Esophagus squamous epithelium (tissue), 5 donors: ENCODE results near the gene DBNL. TPM values are rescaled to one million over a fixed set of nuclear protein-coding genes. Genes with fewer than 3 reads are reported as not detected.

ENCODE experiments used
- DNase-seq: peaks from one replicate; lab custom pipeline; 2025; lab: John Stamatoyannopoulos, UW
- H3K27ac ChIP-seq, 4 donors: fragments of 200-600 bp; sonication (generic); one replicate each; pipeline ENCODE4 v1.5.1; 2016 to 2019; ENCODE audit warnings: mild to moderate bottlenecking in 1 of 4
- H3K27me3 ChIP-seq, 4 donors: fragments of 200-600 bp; sonication (generic); 1 replicate in 3 of 4; 2 replicates in 1 of 4; pipeline versions ENCODE4 v1.5.1 to v1.6.0; 2017 to 2021; ENCODE audit warnings: antibody characterized with exemption in 1 of 4
- H3K36me3 ChIP-seq, 3 donors: fragments of 200-600 bp; sonication (generic); one replicate each; pipeline ENCODE4 v1.5.1; 2016 to 2019
- H3K4me1 ChIP-seq, 3 donors: fragments of 200-600 bp; sonication (generic); one replicate each; pipeline ENCODE4 v1.5.1; 2017 to 2019
- H3K4me3 ChIP-seq, 4 donors: fragments of 200-600 bp; sonication (generic); 1 replicate in 3 of 4; 2 replicates in 1 of 4; pipeline ENCODE4 v1.5.1; 2016 to 2019; ENCODE audit warnings: mild to moderate bottlenecking in 2 of 4, moderate library complexity in 1 of 4
- H3K9me3 ChIP-seq, 3 donors: fragments of 200-600 bp; sonication (generic); one replicate each; pipeline ENCODE4 v1.5.1; 2016 to 2019
- CTCF ChIP-seq, 6 experiments: fragments of 450-650 bp in 4 of 6; fragments of 200-600 bp in 2 of 6; sonication (generic) in 2 of 6; IDR thresholded peaks; one replicate each; pipeline ENCODE4 v1.5.1; 2016 to 2019; ENCODE audit warnings: antibody characterized with exemption in 6 of 6, mild to moderate bottlenecking in 4 of 6, moderate library complexity in 4 of 6
- POLR2A ChIP-seq, 4 donors: fragments of 450-650 bp; IDR thresholded peaks; one replicate each; pipeline ENCODE4 v1.6.1; 2017; ENCODE audit warnings: antibody characterized with exemption in 4 of 4, mild to moderate bottlenecking in 4 of 4, moderate library complexity in 3 of 4
- WGBS, 2 donors: methylation state at CpG; one replicate each; pipeline ENCODE4 v1.1.5; 2018; 5-methylcytosine and 5-hydroxymethylcytosine counted together
- intact Hi-C: fragments of 100-400 bp; cut with DNase I; formaldehyde crosslinking; loops from one replicate; pipeline ENCODE4 v1.15.0; 2022
- total RNA-seq, 4 donors: library from RNA; depleted of rRNA; stranded (reverse); fragments of >200 nt; gene quantifications; one replicate each; pipeline ENCODE4 v1.1.0, GENCODE V29; 2016
- donor health status: DM: yes; HTN: yes; CAD: no.

Gene DBNL
- total RNA-seq, 4 donors from 2014 or later = 185 to 337 (median 225) TPM

DNA sequence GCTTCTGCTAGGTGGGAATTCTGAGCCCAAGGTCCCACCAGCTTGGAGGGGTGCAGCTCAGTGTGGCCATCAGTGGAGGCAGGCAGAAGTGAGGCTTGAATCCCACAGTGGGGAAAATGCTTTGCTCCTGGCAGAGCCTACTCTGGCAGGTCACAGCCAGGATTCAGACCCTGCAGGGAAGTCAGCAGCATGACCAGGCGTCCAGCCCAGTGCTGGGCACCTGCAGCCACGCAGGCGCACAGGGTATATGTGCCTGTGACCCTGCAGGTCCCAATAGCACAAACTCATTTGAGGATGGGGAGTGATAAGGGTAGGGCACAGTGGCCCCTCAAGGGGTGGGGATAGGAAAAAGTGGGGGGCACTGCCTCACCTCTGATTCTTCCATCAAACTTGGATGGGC, 51.3 kb downstream of the DBNL start:
- H3K9me3 ChIP-seq = no peaks in the 10 kb centered on the region
- no peak overlapping the region for H3K4me3 ChIP-seq
- WGBS, 2 donors = 92% methylated on average over 3 of the region's 3 CpGs; no CpG with 5 or more reads in 1 of the 2 donors

GRCh38 chr7:44096326-44096881, 51.9 kb downstream of the DBNL start:
- Histone ChIP-seq H3K9me3 (no peaks in the 10 kb centered on the region), H3K4me3 (no peak overlapping the region), H3K27me3 (no peaks in the 10 kb centered on the region), H3K36me3 (no peaks in the 10 kb centered on the region), H3K4me1 (peaks cover 0 to 30% (median 10%) of the 10 kb centered on the region in 3 donors), H3K27ac (no peak overlapping the region)
- intact Hi-C loops = no loop called here
- WGBS, 2 donors = 77 to 81% methylated on average over 6 of the region's 8 CpGs
- TF ChIP-seq CTCF (IDR thresholded peaks at IDR 0.05) (no peak), POLR2A (IDR thresholded peaks at IDR 0.05) (no peak)
- no peak for DNase-seq

More for the DNA sequence above, 51.3 kb downstream of the DBNL start:
- no peak for DNase-seq
- Histone ChIP-seq H3K27me3 (no peaks in the 10 kb centered on the region), H3K36me3 (no peaks in the 10 kb centered on the region), H3K4me1 (peaks cover 0 to 27% (median 4%) of the 10 kb centered on the region in 3 donors), H3K27ac (peak overlapping the region in 1 of 4 donors; percentile 21)
- TF ChIP-seq CTCF (IDR thresholded peaks at IDR 0.05) (no peak), POLR2A (IDR thresholded peaks at IDR 0.05) (no peak)
- intact Hi-C loops = no loop called here

- Histone ChIP-seq H3K27ac (no peak overlapping the region), H3K27me3 (no peaks in the 10 kb centered on the region), H3K4me3 (no peak overlapping the region), H3K4me1 (peaks cover 5 to 39% (median 19%) of the 10 kb centered on the region in 3 donors), H3K36me3 (no peaks in the 10 kb centered on the region), H3K9me3 (no peaks in the 10 kb centered on the region)
- no peak for TF ChIP-seq CTCF (IDR thresholded peaks at IDR 0.05)
- TF ChIP-seq POLR2A (IDR thresholded peaks at IDR 0.05) = no peak
- DNase-seq = no peak
- intact Hi-C loops = no loop called here
- WGBS, 2 donors = 81 to 82% methylated on average over 8 to 9 of the region's 9 CpGs
Observed at GRCh38 chr7:44097064-44097932, 52.8 kb downstream of the DBNL start.

DNA sequence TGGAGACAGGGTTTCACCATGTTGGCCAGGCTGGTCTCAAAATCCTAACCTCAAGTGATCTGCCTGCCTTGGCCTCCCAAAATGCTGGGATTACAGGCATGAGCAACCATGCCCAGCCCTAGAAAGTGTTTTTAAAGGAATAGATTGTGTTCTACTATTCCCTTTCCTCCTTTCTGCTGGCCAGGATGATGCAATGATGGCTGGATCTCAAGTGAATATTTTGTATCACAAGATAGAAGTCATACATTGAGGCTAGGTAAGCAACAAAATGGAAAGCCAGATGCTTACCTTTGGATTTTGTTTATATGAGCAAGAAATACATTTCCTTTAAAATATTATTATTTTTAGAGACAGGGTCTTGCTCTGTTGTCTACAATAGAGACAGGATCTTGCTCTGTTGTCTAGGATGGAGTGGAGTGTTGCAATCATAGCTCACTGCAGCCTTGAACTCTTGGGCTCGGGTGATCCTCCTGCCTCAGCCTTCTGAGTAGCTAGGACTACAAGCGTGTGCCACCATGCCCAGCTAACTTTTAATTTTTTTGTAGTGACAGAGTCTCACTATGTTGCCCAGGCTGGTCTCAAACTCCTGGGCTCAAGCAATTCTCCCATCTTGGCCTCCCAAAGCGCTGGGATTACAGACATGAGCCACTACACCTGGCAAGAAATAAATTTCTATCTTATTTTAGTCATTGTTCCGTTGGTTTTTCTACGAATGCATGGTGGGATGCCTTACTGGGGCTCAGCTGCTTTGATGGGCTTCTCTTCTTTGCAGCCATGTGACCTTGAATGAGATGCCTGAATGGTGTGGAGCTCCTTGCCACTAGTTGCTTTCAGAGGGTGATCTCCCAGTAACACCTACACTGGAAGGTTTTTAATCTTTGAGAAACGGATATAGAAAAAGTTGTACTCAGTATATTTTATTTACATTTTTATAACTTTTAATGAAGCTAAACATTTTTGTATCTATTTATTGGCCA, 53.9 kb downstream of the DBNL start:
- Histone ChIP-seq H3K4me3 (no peak overlapping the region), H3K27me3 (peaks cover 0 to 2% (median 0%) of the 10 kb centered on the region in 4 donors), H3K9me3 (no peaks in the 10 kb centered on the region), H3K4me1 (peaks cover 11 to 50% (median 29%) of the 10 kb centered on the region in 3 donors), H3K27ac (no peak overlapping the region), H3K36me3 (no peaks in the 10 kb centered on the region)
- TF ChIP-seq CTCF (IDR thresholded peaks at IDR 0.05) (no peak), POLR2A (IDR thresholded peaks at IDR 0.05) (no peak)
- 82 to 88% methylated on average over 6 of the region's 6 CpGs for WGBS, 2 donors
- intact Hi-C loops = no loop called here
- no peak for DNase-seq
